Measurements from ENCODE around the gene ZNF792.

Gene ZNF792

DNA sequence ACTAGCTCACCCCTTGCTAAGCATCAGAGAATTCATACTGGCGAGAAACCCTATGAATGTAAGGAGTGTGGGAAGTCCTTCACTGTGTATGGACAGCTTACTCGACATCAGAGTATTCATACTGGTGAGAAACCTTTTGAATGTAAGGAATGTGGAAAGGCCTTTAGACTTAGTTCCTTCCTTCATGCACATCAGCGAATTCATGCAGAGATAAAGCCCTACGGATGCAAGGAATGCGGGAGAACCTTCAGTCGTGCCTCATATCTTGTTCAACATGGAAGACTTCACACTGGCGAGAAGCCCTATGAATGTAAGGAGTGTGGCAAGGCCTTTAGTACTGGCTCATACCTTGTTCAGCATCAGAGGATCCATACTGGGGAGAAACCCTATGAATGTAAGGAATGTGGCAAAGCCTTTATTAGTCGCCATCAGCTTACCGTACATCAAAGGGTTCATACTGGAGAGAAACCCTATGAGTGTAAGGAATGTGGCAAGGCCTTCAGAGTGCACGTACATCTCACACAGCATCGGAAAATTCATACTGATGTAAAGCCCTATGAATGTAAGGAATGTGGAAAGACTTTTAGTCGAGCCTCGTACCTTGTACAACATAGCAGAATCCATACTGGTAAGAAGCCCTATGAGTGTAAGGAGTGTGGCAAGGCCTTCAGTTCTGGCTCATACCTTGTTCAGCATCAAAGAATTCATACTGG lies 20.0 kb downstream of the ZNF792 start:
- no peak for DNase-seq (ENCODE audit: low spot score)
- TF ChIP-seq, protein P1, sequence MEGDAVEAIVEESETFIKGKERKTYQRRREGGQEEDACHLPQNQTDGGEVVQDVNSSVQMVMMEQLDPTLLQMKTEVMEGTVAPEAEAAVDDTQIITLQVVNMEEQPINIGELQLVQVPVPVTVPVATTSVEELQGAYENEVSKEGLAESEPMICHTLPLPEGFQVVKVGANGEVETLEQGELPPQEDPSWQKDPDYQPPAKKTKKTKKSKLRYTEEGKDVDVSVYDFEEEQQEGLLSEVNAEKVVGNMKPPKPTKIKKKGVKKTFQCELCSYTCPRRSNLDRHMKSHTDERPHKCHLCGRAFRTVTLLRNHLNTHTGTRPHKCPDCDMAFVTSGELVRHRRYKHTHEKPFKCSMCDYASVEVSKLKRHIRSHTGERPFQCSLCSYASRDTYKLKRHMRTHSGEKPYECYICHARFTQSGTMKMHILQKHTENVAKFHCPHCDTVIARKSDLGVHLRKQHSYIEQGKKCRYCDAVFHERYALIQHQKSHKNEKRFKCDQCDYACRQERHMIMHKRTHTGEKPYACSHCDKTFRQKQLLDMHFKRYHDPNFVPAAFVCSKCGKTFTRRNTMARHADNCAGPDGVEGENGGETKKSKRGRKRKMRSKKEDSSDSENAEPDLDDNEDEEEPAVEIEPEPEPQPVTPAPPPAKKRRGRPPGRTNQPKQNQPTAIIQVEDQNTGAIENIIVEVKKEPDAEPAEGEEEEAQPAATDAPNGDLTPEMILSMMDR (conservative IDR thresholded peaks at IDR 0.05; ENCODE audit: low read depth), result no peak
- ChIA-PET CTCF (no interaction called here), POLR2A (ENCODE audit: low non-redundant PET) (no interaction called here)
- no peak overlapping the region for H3K27ac ChIP-seq

DNA sequence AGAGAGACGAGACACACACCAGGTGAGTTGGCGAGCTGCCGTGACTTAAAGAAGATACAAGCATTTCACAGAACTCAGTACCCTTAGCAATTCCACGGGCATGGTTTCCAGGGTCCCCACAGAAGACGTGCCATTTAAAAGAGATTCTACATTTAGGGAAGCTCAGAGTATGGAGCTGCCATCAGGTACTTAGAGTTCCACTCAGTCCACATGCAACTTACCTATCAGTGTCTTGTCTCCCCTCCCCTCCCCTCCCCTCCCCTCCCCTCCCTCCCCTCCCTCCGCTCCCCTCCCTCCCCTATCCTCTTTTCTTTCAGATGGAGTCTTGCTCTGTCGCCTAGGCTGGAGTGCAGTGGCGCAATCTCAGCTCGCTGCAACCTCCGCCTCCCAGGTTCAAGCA lies 25.1 kb downstream of the ZNF792 start:
- H3K27ac ChIP-seq, result no peak overlapping the region
- ChIA-PET POLR2A (ENCODE audit: low non-redundant PET) (no interaction called here), CTCF (no interaction called here)
- TF ChIP-seq, protein P1 (conservative IDR thresholded peaks at IDR 0.05; ENCODE audit: low read depth), result no peak
- no peak for DNase-seq (ENCODE audit: low spot score)

DNA sequence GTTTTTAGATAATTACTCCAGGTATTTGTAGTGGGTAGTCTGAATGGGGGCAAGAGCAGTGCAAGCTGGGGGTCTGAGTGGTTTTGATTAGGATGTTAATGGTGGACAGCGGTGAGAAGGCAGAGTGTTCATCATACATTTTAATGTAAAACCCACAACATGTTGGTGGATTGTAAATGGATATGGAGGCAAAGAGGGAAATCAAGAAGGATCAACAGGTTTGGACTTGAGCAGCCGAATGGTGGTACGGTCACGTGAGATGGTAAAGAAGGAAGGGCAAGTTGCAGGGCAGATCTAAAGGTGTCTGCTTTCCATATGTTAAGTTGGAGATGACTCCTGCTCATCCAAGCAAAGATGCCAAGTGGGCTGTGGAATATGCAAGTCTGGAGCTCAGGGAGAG lies 27.8 kb downstream of the ZNF792 start:
- CTCF ChIA-PET, result no interaction called here
- TF ChIP-seq, protein P1 (conservative IDR thresholded peaks at IDR 0.05; ENCODE audit: low read depth), result no peak
- no peak overlapping the region for H3K27ac ChIP-seq
- POLR2A ChIA-PET (ENCODE audit: low non-redundant PET), result no interaction called here
- no peak for DNase-seq (ENCODE audit: low spot score)

DNA sequence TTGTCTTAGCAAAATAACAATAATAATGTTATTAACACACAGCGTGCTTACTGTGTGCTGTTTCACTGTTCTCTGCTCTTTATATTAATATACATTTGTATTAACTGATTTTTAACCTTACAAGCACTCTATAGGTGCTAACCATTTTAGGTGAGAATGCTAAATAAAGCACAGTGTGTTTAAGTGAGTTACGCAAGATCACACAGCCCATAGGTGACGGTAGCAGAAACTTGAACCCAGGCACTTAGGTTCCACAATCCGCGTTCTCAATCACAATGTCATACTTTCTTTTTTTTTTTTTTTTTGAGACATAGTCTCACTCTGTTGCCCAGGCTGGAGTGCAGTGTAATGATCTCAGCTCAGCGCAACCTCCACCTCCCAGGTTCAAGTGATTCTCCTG lies 31.5 kb downstream of the ZNF792 start:
- no peak for DNase-seq (ENCODE audit: low spot score)
- POLR2A ChIA-PET (ENCODE audit: low non-redundant PET), result no interaction called here
- CTCF ChIA-PET, result no interaction called here
- TF ChIP-seq, protein P1 (conservative IDR thresholded peaks at IDR 0.05; ENCODE audit: low read depth), result no peak
- H3K27ac ChIP-seq, result no peak overlapping the region

DNA sequence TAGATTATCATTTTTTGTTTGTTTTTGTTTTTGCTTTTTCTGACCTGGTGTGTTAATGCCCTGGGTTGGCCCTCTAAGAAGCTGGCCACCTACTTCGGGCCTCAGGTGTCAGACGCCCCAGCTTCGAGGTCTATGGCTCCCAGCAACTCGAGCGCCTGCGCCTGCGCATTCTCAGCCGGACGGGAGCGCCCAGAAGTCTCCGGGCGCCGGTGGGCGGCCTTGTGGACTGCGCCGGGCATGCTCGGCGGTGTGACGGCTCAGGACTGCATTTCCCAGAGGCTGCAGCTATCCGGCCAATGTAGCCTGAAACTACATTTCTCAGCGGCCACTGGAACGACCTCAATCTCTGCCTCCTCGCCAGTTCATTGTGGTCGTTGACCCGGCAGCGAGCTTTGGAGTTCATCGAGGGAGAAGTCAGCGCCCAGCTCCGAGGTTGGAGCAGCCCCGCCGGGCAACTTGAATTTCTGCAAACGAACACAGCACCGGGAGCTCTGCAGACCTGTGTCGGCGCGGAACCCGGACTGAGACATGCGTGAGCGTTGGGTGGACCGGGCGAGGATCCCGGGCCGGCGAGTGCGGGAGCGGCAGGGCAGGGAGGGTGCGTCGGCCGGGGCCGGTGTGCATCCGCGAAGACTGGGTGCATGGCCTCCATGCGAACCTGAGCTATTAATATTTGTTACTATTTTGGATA lies 37.2 kb downstream of the ZNF792 start, which contains the start of gene ZNF30:
ZNF30 (plus strand) TSS at position 219 of the 691 bp plus-strand sequence. CDS start 3,045 bp downstream, outside the sequence.
- POLR2A ChIA-PET (ENCODE audit: low non-redundant PET), result interaction anchor here (1.0 kb wide), 1 partner anchor 194 kb away, joined by 3 read pairs; no protein-coding TSS in a partner anchor
- DNase-seq (ENCODE audit: low spot score), result peak; percentile 85
- TF ChIP-seq, protein P1 (conservative IDR thresholded peaks at IDR 0.05; ENCODE audit: low read depth), result no peak
- H3K27ac ChIP-seq, result peak within 1 kb of the TSS; percentile 79
- CTCF ChIA-PET, result interaction anchor here (0.6 to 0.9 kb wide), 4 partner anchors 47 to 281 kb away, joined by 3 to 6 read pairs (median 4); no protein-coding TSS in a partner anchor

DNA sequence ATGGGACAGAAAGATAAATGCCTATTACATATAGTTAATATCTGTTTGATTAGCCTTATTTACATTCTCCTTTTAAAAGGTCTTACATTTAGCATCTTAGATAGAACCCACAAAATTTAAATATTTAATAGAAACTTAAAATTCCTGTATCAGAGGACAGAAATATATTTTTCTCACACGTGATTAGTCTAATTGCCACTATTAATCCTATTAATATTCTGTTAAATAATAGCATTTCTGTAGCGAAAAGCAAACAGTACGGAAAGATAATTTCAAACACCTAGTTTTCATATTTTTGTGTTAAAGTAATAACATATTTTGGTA lies 37.7 kb downstream of the ZNF792 start:
- POLR2A ChIA-PET (ENCODE audit: low non-redundant PET), result interaction anchor here (1.0 kb wide), 1 partner anchor 194 kb away, joined by 3 read pairs; no protein-coding TSS in a partner anchor
- CTCF ChIA-PET, result interaction anchor here (0.6 to 0.7 kb wide), 2 partner anchors 208 to 281 kb away, joined by 4 to 6 read pairs; no protein-coding TSS in a partner anchor
- TF ChIP-seq, protein P1 (conservative IDR thresholded peaks at IDR 0.05; ENCODE audit: low read depth), result no peak
- peak overlapping the region; percentile 79; the same call in 1 of the 2 replicates for H3K27ac ChIP-seq
- DNase-seq (ENCODE audit: low spot score), result no peak
